ENCODE measurements around the gene EIF3F. TPM values are rescaled to one million over a fixed set of nuclear protein-coding genes. Genes with fewer than 3 reads are reported as not detected.

The EIF3F gene
- total RNA-seq, 1 donor from 2014 or later: 515 TPM

DNA sequence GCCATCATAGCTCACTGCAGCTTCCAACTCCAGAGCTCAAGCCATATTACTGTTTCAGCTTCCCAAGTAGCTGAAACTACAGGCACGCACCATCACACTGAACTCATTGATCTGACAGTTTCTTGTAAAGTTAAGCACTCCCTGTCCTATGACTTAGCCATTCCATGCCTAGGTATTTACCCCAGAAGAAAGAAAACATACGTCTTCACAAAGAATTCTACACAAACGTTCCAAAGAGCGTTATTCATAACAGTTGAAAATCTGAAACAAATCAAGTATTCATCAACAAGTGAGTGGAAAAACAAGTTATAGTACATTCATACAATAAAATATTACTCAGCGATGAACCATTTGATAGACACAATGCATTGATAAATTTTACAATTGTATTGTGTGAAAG is 14.1 kb upstream of the EIF3F start:
- DNase-seq (ENCODE audit: low spot score): no peak
- H3K27me3 Mint-ChIP-seq (ENCODE audit: unreplicated experiment): peaks cover 2% of the 10 kb centered on the region
- H3K4me3 Mint-ChIP-seq (ENCODE audit: unreplicated experiment): no peak overlapping the region
- H3K27ac Mint-ChIP-seq (ENCODE audit: unreplicated experiment): no peak overlapping the region
- H3K9me3 Mint-ChIP-seq (ENCODE audit: unreplicated experiment): no peaks in the 10 kb centered on the region
- TF ChIP-seq, protein P1, sequence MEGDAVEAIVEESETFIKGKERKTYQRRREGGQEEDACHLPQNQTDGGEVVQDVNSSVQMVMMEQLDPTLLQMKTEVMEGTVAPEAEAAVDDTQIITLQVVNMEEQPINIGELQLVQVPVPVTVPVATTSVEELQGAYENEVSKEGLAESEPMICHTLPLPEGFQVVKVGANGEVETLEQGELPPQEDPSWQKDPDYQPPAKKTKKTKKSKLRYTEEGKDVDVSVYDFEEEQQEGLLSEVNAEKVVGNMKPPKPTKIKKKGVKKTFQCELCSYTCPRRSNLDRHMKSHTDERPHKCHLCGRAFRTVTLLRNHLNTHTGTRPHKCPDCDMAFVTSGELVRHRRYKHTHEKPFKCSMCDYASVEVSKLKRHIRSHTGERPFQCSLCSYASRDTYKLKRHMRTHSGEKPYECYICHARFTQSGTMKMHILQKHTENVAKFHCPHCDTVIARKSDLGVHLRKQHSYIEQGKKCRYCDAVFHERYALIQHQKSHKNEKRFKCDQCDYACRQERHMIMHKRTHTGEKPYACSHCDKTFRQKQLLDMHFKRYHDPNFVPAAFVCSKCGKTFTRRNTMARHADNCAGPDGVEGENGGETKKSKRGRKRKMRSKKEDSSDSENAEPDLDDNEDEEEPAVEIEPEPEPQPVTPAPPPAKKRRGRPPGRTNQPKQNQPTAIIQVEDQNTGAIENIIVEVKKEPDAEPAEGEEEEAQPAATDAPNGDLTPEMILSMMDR (IDR thresholded peaks at IDR 0.05; ENCODE audit: unreplicated experiment): no peak
- H3K36me3 Mint-ChIP-seq (ENCODE audit: low read depth, unreplicated experiment): no peaks in the 10 kb centered on the region
- no peaks in the 10 kb centered on the region for H3K4me1 Mint-ChIP-seq (ENCODE audit: unreplicated experiment)

DNA sequence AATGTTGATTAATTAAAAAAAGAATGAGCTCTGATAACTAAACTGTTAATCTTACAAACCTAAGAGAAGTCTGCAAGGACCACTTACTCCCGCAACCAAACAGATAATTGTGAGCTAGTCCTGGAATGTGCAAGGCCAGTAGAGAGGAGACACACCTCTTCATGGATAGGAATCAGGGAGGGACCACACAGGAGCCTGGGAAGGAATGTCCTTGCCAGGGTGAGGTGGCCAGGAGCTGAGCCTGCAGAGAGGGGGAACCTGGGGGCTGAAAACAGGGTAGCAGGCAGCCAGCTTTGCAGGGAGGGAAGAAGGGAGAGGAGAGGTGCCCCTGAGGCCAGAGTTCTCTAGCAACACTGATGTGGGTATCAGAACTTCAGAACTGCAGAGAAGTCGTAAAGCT is 12.5 kb upstream of the EIF3F start:
- H3K27ac Mint-ChIP-seq (ENCODE audit: unreplicated experiment): no peak overlapping the region

DNA sequence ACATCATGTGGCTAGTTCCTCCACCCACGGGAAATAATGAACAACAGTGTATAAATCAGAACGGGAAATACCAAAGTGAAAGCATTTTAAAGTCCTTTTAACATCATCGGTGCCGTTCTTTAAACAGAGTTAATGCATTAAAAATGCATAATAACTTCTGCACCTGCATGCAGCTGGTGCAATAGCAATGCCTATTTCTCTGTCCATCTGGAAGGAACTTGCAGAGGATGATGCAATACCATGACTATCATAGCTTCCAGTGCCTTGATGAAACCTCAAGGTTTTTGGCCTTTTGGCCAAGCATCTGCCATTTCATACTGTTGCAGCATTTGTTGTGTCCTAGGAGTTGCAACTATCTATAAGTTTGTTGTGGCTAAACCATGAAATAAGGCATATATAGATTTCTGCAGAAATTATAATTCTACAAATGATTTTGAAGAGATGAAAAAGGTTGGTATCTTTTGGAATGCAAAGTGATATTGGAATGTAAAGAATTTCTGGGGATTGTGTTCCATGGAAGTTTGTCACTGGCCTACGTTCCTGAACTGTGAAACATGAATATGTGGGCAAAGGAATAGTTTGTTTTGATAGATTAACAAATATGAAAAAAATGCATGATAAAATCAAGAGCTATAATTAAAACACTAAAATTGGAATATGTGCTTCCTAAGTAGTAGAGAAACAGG is 9.8 kb upstream of the EIF3F start:
- no peaks in the 10 kb centered on the region for H3K4me1 Mint-ChIP-seq (ENCODE audit: unreplicated experiment)
- no peak overlapping the region for H3K27ac Mint-ChIP-seq (ENCODE audit: unreplicated experiment)
- H3K36me3 Mint-ChIP-seq (ENCODE audit: low read depth, unreplicated experiment): no peaks in the 10 kb centered on the region
- peaks cover 2% of the 10 kb centered on the region for H3K27me3 Mint-ChIP-seq (ENCODE audit: unreplicated experiment)
- no peak for DNase-seq (ENCODE audit: low spot score)
- TF ChIP-seq, protein P1 (IDR thresholded peaks at IDR 0.05; ENCODE audit: unreplicated experiment): no peak
- no peaks in the 10 kb centered on the region for H3K9me3 Mint-ChIP-seq (ENCODE audit: unreplicated experiment)
- H3K4me3 Mint-ChIP-seq (ENCODE audit: unreplicated experiment): no peak overlapping the region

More for the DNA sequence above, 12.5 kb upstream of the EIF3F start:
- Mint-ChIP-seq H3K4me3 (ENCODE audit: unreplicated experiment) (no peak overlapping the region), H3K27me3 (ENCODE audit: unreplicated experiment) (peaks cover 4% of the 10 kb centered on the region), H3K9me3 (ENCODE audit: unreplicated experiment) (no peaks in the 10 kb centered on the region), H3K4me1 (ENCODE audit: unreplicated experiment) (no peaks in the 10 kb centered on the region), H3K36me3 (ENCODE audit: low read depth, unreplicated experiment) (no peaks in the 10 kb centered on the region)
- DNase-seq (ENCODE audit: low spot score): no peak
- TF ChIP-seq, protein P1 (IDR thresholded peaks at IDR 0.05; ENCODE audit: unreplicated experiment): no peak

DNA sequence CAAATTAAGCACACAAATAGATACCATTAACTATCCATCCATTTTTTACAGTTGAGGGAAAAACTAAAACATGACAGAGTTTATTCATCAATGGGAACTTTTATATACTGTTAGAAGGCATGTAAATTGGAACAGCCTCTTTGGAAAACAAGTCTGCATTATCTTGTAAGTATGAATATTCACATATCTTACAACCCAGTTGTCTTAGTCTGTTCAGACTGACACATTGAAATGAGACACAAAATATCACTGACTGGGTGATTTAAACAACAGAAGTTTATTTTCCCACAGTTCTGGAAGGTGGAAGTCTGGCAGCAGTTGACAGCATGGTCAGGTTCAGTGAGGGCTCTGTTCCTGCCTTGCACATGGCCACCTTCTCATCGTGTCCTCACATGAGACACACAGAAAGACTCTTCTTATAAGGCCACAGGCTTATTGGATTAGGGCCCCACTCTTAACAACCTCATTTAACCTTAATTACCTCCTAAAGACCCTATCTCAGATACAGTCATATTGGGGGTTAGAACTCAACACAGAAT is 5.4 kb upstream of the EIF3F start:
- TF ChIP-seq, protein P1 (IDR thresholded peaks at IDR 0.05; ENCODE audit: unreplicated experiment): no peak
- Mint-ChIP-seq H3K36me3 (ENCODE audit: low read depth, unreplicated experiment) (no peaks in the 10 kb centered on the region), H3K27ac (ENCODE audit: unreplicated experiment) (no peak overlapping the region), H3K4me1 (ENCODE audit: unreplicated experiment) (peaks cover 12% of the 10 kb centered on the region), H3K4me3 (ENCODE audit: unreplicated experiment) (no peak overlapping the region), H3K9me3 (ENCODE audit: unreplicated experiment) (no peaks in the 10 kb centered on the region), H3K27me3 (ENCODE audit: unreplicated experiment) (peaks cover 5% of the 10 kb centered on the region)
- no peak for DNase-seq (ENCODE audit: low spot score)

DNA sequence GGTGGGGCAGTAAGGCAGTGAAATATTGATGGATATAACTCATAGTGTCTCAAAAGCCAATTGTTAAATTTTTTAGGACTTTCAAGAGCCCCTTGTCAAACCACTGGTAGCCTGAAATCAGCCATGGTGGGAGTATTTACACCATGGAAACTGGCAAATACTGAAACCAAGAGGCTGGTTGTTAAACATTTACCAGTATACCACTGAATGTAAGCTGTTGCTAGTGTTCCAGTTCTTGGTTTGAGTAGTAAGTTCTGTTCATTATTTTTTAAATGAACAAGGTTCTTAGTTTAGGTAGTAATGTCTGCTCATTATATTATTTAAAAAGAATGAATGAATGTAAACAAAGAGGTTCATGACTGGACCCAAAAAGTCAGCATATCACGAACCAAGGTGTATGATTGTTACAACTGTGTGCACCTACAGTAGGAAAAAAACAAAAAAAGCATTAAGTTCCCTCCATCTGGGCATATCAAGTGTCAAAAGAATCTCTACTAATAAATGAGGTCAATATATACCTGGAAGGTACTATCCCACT is 4.5 kb upstream of the EIF3F start:
- Mint-ChIP-seq H3K9me3 (ENCODE audit: unreplicated experiment) (no peaks in the 10 kb centered on the region), H3K4me1 (ENCODE audit: unreplicated experiment) (peaks cover 16% of the 10 kb centered on the region), H3K27ac (ENCODE audit: unreplicated experiment) (no peak overlapping the region), H3K27me3 (ENCODE audit: unreplicated experiment) (peaks cover 5% of the 10 kb centered on the region), H3K4me3 (ENCODE audit: unreplicated experiment) (no peak overlapping the region), H3K36me3 (ENCODE audit: low read depth, unreplicated experiment) (no peaks in the 10 kb centered on the region)
- no peak for DNase-seq (ENCODE audit: low spot score)
- TF ChIP-seq, protein P1 (IDR thresholded peaks at IDR 0.05; ENCODE audit: unreplicated experiment): no peak
